Activated T-helper 1 cell treated with Interleukin-2 at 50 U/mL for 16 hours (primary cell): ENCODE data around the gene B4GALNT1.
A peak's percentile ranks its signal among the peaks of the same experiment; 100 is the strongest.

ENCODE experiments used
- DNase-seq: peaks from one replicate; pipeline ENCODE4 v3.0.0-alpha.2; 2020; ENCODE audit warnings: low read depth

The B4GALNT1 gene

DNA sequence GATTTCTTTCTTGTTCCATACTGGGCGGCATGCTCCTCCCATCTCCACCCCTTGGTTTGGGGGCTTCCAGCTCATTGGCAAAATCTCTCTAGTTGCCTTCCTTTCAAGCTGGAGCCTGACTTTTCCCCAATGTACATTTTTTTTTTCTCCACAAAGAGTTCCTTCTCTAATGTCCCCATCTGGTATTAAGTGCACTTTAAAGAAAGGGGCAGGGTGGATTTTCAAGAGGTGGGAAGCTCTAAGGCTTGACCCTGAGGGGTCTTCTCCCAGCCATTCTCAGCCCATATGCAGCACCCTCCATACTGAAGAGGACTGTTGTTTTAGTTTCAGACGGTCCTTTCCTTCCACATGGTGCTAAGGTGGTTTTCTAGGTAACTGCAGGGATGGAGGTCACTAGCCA, 47.8 kb downstream of the B4GALNT1 start:
- no peak for DNase-seq

DNA sequence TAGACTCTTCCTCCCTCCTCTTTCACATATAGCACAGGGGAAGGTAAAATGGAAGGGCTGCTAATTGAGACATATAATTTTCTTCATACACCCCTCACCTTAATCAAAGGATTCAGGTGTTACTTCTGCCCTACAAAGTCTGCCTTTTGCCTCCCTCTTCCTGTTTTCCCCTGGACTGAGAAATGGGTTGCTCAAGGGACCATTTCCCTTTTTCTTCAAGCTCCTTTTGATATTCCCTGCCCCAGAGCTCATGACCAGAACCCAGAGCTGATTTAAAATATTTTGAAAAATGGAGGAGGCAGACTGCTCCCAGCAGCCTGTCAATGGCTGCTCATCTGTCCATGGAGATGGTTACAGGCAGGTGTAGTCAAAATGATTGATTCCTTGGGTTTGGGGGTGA, 48.3 kb downstream of the B4GALNT1 start:
- no peak for DNase-seq

GRCh38 chr12:57584050-57584449, 49.0 kb downstream of the B4GALNT1 start:
- DNase-seq = no peak

- peak; percentile 37 for DNase-seq
Measured at GRCh38 chr12:57583008-57583831, 49.8 kb downstream of the B4GALNT1 start.

GRCh38 chr12:57582440-57582839, 50.6 kb downstream of the B4GALNT1 start:
- DNase-seq = no peak

DNA sequence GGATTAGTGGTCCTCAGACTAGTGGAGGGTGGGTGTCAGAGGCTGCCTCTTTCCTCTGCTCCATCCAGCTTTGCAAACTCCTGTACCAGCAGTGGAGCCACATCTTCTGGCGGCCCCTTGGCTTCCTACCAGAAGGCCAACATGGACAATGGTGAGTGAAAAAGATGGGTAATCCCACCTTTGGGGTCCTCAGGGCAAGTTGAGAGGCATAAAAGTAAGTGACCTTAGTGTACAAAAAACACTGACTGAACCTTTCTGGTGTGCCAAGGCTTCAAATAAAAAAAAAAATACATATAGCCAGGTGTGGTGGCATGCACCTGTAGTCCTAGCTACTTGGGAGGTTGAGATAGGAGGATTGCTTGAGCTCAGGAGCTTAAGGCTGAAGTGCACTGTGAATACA, 51.2 kb downstream of the B4GALNT1 start:
- no peak for DNase-seq

- no peak for DNase-seq
Measured at GRCh38 chr12:57580466-57580795, 52.6 kb downstream of the B4GALNT1 start.

DNA sequence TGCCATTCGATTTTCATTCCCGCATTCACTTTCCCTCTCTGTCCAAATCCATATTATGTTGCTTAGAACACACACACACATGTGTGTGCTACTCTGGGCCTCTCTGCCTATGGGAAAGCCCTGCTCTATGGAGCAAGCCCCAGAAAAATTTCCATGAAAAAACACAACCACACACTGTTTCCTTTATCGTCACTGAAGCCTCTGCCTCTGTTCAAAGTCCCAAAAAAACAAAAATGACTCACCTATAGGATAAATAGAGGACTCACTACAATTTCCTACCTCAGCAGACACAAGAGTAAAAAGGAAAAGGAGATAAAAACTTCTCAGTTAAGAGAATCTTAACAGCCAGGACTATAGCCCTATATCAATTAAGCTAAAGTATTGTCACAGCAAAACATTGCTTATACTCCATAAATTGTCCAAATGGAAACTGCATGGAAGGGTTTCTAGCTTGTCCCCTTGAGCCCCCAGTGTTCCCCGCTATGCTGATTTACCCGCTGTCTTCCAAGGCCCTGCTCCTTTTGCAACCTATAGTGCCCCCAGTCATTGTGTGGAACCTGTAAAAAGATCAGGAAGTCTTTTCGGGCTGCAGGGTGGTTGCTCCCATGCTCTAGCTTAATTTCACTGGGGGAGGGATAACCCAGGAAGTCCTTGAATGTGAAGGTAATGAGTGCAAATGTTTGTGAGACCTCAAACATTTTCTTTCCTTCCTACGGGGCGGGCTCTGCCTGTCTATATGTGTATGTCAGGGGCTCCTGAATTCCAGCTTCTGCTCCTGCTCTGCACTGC, 53.1 kb downstream of the B4GALNT1 start:
- DNase-seq = no peak

- DNase-seq = no peak
Measured at GRCh38 chr12:57579011-57579410, 54.0 kb downstream of the B4GALNT1 start.

- no peak for DNase-seq
Measured at GRCh38 chr12:57577981-57578758, 54.8 kb downstream of the B4GALNT1 start.

DNA sequence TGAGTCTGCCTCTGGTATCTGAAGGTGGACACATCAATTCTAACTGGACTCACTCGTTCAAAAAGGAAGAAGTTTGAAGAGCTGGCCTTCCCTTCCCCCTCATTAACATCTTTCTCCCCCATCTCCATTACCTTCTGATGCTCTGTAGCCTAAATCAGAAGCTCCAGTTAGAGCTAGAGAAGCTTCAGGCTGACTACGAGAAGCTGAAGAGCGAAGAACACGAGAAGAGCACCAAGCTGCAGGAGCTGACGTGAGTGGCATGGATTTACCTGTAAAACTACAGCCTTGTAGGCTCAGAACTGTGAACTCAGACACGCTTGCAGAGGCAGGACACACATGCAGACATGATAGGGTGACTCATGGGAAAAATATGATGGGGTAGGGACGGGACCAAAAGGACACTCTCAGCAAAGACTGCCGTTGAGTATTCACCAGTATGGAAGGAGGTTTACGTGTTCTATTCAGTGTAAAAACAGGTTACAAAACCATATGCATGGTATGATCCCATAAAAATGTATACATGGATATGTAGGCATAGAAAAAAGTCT, 56.3 kb downstream of the B4GALNT1 start:
- DNase-seq = no peak
